HG03095 (cell line): ENCODE data around the gene CACNA2D1.

Experiments
- ATAC-seq: cut with Tn5 transposase; IDR thresholded peaks from one replicate; pipeline ENCODE4 v1.9.1; 2021; ENCODE audit warnings: moderate library complexity; ENCODE audit not compliant: unreplicated experiment

CACNA2D1 gene

DNA sequence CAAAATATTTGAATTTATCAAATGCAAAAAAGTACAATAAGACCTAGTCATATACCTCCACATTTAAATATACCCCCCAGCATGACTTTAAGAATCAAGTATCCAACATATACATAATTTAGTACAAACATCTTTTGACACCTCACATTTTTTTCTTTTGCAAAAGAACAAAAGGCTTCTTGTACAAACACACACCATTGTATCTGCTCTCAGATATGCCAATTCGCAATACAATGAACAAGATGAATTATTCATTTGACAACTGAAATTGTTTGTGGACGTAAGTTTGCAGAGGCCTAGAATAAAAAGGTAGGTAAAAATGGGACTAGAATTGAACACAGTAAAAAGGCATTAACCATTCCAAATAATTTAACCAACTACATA is 154.4 kb downstream of the CACNA2D1 start:
- ATAC-seq: no peak

- no peak for ATAC-seq
Measured at GRCh38 chr7:82286798-82287140, 156.8 kb downstream of the CACNA2D1 start.

GRCh38 chr7:82286096-82286797 is 157.3 kb downstream of the CACNA2D1 start:
- no peak for ATAC-seq

- ATAC-seq: no peak
Measured at GRCh38 chr7:82284936-82285519, 158.5 kb downstream of the CACNA2D1 start.

DNA sequence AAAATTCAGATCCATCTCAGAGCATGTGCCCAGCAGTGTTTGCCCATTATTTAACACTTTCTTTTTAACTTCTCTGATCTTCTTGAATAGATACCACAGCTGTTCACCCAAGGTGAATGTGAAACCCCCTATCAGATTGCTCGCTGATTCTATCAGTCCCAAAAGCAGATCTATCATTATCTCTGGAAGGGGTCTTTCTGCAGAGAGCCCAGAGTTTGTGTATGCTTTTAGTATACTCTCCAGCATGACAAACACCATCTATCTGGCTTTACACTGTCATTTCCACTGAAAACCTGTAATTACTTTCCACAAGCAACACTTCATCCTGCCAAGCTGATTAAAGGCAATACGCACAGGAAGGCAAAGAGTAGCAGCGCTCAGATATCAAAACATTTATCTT is 168.2 kb downstream of the CACNA2D1 start:
- no peak for ATAC-seq

DNA sequence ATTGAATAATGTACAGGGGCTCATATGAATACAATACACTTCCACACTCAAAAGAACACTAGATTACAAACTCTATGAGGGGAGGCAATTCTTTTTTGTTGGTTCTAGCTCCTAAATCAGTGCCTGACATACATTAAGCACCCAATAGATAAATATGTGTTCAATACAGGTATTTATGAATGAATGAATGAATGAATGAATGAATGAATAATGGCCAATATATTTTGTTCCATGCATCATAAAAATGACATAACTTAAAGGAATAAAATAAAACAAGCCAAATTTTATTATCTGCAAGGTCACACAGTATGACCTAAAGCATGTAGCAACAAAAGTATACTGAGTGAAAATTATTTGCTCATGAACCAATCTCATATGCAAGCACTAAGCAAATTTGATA is 168.9 kb downstream of the CACNA2D1 start:
- no peak for ATAC-seq

- ATAC-seq: no peak
Measured at GRCh38 chr7:82273886-82274285, 169.7 kb downstream of the CACNA2D1 start.

DNA sequence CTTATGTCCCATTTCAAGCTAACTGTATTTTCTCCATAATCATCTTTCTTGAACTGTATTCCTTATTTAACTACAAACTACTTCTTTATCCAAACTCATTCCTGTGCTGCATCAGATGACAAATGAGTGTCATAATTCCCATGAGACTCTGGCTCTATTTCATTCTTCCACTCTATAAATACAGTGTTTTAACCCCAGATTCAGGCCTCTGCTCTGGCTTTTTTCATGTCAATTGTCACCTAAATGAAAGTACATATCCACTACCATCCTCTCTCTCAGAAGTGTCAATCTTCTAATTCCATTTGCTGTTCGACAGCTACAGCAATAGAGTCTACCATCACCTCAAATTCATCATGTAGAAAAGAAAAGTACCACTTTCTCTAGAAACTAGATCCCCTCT is 172.7 kb downstream of the CACNA2D1 start:
- no peak for ATAC-seq

DNA sequence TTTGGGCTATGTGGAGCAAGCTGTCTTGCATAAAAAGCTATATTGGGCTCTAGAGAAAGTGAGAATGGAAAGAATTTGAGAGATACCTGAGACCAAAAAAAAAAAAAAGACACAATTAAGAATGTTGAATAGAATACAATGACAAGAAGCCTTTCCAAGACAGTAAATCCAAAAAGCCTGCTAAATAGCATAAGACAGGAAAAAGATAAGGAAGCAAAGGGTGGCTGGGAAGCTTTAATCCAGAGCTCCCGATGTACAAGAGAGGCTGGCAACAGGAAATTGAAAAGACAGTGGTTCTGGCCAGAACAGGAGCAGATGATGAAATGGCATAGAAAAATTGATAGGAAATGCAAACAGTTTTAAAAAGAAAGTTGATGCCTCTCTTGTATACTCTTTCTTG is 174.9 kb downstream of the CACNA2D1 start:
- ATAC-seq: no peak

- ATAC-seq: no peak
Measured at GRCh38 chr7:82266081-82266480, 177.5 kb downstream of the CACNA2D1 start.

DNA sequence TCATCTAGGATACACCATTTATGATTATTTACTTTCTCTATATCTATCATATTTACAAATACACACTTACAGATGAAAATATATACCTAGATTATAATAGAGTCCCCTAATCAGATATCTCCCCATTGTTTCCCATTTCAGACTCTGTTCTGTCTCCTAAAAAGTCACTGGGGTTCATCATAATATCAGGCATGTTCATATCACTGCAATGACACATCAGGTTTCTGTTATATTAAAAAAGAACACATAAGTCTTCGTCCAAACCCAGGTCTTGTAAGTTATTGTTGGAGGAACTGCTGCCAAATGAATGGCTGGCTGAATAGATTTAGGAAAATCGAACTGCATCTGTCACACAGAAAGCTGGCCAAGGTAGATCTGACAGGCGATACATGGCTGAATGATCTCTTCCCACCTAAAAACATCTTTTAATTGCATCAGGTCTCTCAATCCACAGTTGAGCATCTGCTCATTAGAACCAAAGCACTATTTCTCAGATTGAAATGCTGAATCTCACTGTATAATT is 178.7 kb downstream of the CACNA2D1 start:
- ATAC-seq: no peak

DNA sequence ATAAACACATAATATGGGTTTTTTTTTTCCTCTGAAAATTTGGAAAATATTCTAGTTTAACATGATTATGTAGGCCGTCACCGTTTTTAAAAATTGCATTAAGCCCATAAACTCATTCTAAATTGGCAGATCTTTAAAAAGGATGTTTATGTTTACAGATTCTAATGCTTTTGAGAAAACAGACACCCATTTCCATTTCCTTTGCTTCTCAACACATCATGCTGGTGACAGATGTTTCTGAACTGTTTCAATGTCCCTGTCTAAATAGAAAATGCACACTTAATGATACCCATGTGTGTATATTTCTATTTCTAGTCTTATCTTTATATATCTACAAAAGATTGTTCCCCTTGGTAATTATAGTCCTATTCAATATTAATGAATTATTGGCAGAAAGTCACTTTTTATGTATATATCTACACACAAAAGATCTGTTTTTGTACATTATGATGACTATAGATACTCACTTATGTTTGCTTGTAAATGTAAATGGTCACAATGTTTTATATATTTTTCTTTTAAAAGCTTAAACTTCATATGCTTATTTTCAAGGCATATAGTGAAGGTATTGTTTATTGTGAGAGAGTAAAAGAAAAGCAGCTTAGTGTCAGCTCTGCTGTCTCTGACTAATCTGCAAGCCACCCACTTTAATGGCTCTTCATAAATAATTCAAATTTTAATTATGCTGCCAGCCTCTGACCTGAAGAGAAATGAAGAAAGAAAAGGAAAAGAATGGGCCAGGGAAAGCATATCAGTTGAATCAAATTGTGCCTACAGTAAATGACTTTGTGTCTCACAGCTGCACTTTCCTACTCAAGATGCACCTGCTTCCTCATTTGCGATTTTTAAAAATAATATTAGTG is 179.4 kb downstream of the CACNA2D1 start:
- ATAC-seq: no peak

DNA sequence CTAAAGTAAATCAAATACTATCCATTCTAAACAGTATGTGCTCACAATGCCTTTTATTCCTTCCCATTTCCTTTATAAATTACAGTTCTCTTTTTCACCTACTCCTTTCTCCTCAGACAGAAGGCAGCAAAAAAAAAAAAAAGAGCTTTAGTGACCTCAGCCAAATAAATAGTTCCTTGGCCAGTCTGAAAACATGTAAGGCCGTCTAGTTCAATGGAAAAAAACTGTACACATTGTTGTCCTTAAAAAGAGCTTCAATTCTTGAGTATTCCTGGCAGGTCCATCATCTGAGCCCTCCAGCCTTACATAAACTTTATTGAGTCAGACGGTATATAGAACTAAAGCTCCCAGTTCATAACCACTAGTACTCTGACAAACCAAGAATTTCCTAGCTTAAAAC is 185.4 kb downstream of the CACNA2D1 start:
- no peak for ATAC-seq

DNA sequence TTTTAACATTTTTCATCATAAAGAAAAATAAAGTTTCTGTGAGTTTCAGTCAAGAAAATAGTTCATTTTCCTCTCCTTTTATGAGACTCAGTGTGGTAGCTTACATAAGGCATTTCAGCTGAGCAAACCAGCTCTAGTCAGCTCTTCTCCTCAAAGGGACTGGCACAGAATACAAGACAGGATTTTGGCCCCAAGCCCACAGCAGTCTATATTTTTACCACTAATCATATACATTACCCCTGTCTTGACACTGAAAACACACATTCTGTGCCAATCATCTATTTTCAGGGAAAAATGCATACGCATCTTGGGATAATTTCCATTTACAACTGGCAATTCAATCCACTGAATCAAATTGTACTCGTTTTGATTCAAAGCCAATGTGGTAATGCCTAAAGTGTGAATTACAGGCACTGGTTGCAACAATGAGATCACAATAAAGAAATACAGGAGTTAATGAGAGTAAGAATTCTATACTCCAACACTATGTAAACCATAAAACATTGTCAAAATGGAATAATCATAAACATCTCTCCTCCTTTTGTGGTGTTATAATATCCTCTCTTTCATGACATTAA is 186.4 kb downstream of the CACNA2D1 start:
- no peak for ATAC-seq

GRCh38 chr7:82255706-82256105 is 187.9 kb downstream of the CACNA2D1 start:
- ATAC-seq: no peak

DNA sequence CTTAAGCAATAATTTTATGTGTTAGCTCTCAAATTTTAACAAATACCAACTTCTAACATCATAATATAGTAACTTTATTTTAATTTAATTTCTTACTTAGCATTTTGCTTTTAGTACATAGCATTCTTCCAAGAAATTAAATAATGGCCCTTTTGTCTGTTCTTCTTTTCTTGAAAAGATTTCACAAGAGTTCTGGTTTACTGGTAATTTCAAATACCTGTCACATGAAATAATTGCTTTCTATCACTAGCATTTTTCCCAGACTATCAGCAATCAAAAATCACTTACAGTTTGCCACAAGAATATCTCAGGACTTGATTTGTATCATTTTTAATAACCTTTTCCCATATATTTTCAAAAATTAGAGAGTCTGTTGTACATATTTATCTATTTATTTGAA is 193.0 kb downstream of the CACNA2D1 start:
- ATAC-seq: no peak

GRCh38 chr7:82249979-82250378 is 193.6 kb downstream of the CACNA2D1 start:
- no peak for ATAC-seq

DNA sequence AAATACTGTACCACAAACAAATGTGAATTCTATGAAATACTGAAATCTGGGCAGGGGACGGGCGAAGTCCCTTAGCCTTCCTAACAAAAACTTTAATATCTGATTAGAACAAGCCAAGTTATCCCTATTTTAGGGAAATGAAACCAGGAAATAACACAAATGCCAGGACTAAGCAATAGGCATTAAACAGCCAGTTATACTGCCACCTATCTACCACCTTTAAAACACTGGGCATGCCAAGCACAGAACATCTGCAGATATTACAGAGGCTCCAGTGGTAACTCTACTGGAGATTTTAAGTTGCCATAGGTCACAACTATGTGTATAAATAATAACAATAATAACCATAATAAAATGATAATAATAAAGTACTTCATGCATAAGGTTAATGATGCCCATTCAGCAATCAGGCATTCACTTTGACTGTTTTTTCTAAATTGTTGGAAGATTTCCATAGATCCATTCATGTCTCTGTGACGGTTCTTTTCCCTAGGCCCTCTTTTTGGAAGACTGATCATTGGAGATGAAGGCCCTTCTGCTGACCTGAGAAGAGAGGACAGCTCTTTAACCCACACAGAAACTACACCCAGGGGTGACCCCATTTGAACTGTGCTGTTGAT is 195.7 kb downstream of the CACNA2D1 start:
- no peak for ATAC-seq

- no peak for ATAC-seq
Measured at GRCh38 chr7:82244947-82245517, 198.5 kb downstream of the CACNA2D1 start.

- ATAC-seq: no peak
Measured at GRCh38 chr7:82241356-82241755, 202.2 kb downstream of the CACNA2D1 start.

GRCh38 chr7:82235713-82236112 is 207.9 kb downstream of the CACNA2D1 start:
- no peak for ATAC-seq
